MCF 10A (cell line): ENCODE data around the gene TBC1D9. TPM values are rescaled to one million over a fixed set of nuclear protein-coding genes. Genes with fewer than 3 reads are reported as not detected.

Experiments used
- BruUV-seq: library from RNA; stranded (reverse); fragments of 400-500 nt; replicated peaks from 2 replicates; lab custom pipeline; 2021; lab: Mats Ljungman, UMichigan
- CTCF ChIA-PET: fragments of 300-600 bp; sonication (Branson Sonifier 250); formaldehyde crosslinking; extraction: SDS; loops from one replicate; lab custom pipeline; 2021; ENCODE audit warnings: antibody characterized with exemption, inconsistent platforms; lab: Yijun Ruan, JAX
- POLR2A ChIA-PET: fragments of 300-600, 350-650 bp; sonication (Branson Sonifier 250); formaldehyde crosslinking; extraction: SDS; loops from one replicate; lab custom pipeline; 2020; ENCODE audit warnings: antibody characterized with exemption, inconsistent platforms; lab: Yijun Ruan, JAX
- DNase-seq: peaks from one replicate; pipeline ENCODE4 v3.0.0-alpha.2; 2018; ENCODE audit not compliant: unreplicated experiment
- H3K27ac Mint-ChIP-seq: one replicate; pipeline ENCODE4 v1.8.0; 2022; ENCODE audit warnings: mild to moderate bottlenecking, low read depth, mixed read lengths; ENCODE audit not compliant: unreplicated experiment
- H3K27me3 Mint-ChIP-seq: one replicate; pipeline ENCODE4 v1.8.0; 2022; ENCODE audit warnings: mixed read lengths; ENCODE audit not compliant: insufficient read depth, unreplicated experiment
- H3K36me3 Mint-ChIP-seq: one replicate; pipeline ENCODE4 v1.8.0; 2022; ENCODE audit warnings: mild to moderate bottlenecking, moderate library complexity, mixed read lengths; ENCODE audit not compliant: insufficient read depth, unreplicated experiment
- H3K4me1 Mint-ChIP-seq: one replicate; pipeline ENCODE4 v1.8.0; 2022; ENCODE audit warnings: mixed read lengths; ENCODE audit not compliant: insufficient read depth, unreplicated experiment
- H3K4me3 Mint-ChIP-seq: one replicate; pipeline ENCODE4 v1.8.0; 2022; ENCODE audit warnings: mild to moderate bottlenecking, moderate library complexity, mixed read lengths; ENCODE audit not compliant: unreplicated experiment
- H3K9me3 Mint-ChIP-seq: one replicate; pipeline ENCODE4 v1.8.0; 2022; ENCODE audit warnings: mixed read lengths; ENCODE audit not compliant: unreplicated experiment
- intact Hi-C: fragments of 100-400 bp; cut with micrococcal nuclease; formaldehyde crosslinking; loops from 2 replicates; pipeline ENCODE4 v1.14.1; 2022
- total RNA-seq: library from RNA; stranded (reverse); gene quantifications from 2 replicates; pipeline ENCODE4 v1.2.3, GENCODE V29; 2022
- TF ChIP-seq, protein P1 (sequence below): fragments of 200-600 bp; IDR thresholded peaks from one replicate; pipeline ENCODE4 v1.8.0; 2022; ENCODE audit warnings: antibody characterized with exemption, mild to moderate bottlenecking; ENCODE audit not compliant: unreplicated experiment

TBC1D9 gene
- total RNA-seq, 1 experiment from 2014 or later, result 17.4 TPM

DNA sequence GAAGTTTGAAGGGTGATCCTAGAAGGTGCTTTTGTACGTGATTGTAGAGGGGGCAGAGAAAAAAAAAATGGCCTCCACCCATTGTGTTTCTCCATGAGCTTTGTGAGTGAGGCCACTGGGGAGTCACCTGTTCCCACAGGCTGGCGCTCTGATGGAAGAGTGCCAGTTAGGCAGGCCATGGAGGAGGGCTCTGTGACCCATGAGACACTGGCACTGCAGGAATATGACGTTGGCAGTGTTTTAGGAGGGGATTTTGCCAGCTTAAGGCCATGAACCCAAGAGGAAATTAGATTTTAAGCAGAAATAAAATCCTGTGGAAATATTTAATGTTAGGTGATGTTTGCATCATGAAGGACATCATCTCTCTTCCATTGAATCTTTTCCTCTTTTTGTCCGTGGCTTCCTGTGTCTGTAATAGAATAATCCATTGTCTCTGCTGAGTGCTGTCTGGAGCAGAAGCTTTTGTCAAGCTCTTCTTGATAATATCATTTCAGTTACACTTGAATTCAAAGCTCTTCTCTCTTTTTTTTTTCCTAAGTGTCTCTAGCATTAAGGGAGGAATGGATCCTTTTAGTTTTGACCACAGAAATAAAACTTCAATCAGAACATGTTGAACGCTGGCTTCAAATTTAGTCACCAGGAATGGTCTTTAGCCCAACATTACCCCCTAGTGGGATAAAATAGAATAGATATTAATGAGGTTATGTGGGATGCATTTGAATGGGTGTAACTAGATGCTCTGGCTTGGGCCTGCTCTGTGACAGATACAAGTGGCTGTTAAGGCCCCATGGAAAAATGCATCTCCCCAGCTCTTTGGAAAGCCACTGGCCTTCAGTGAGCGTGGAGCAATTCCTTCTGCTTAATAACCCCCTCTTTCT is 146.4 kb downstream of the TBC1D9 start:
- H3K4me3 Mint-ChIP-seq, result no peak overlapping the region
- H3K27ac Mint-ChIP-seq, result no peak overlapping the region
- no peaks in the 10 kb centered on the region for H3K36me3 Mint-ChIP-seq
- peaks cover 6% of the 10 kb centered on the region for H3K4me1 Mint-ChIP-seq
- TF ChIP-seq, protein P1, sequence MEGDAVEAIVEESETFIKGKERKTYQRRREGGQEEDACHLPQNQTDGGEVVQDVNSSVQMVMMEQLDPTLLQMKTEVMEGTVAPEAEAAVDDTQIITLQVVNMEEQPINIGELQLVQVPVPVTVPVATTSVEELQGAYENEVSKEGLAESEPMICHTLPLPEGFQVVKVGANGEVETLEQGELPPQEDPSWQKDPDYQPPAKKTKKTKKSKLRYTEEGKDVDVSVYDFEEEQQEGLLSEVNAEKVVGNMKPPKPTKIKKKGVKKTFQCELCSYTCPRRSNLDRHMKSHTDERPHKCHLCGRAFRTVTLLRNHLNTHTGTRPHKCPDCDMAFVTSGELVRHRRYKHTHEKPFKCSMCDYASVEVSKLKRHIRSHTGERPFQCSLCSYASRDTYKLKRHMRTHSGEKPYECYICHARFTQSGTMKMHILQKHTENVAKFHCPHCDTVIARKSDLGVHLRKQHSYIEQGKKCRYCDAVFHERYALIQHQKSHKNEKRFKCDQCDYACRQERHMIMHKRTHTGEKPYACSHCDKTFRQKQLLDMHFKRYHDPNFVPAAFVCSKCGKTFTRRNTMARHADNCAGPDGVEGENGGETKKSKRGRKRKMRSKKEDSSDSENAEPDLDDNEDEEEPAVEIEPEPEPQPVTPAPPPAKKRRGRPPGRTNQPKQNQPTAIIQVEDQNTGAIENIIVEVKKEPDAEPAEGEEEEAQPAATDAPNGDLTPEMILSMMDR, result peak; percentile 70
- ChIA-PET CTCF (interaction anchor here (0.6 to 5.0 kb wide), 50 partner anchors 8 to 1807 kb away, joined by 3 to 99 read pairs (median 4); partner anchors contain the start of gene SCOC), POLR2A (interaction anchor here (0.6 to 1.2 kb wide), 4 partner anchors 209 to 249 kb away, joined by 3 to 4 read pairs (median 4); partner anchors contain the start of gene SCOC)
- no TSS peak for BruUV-seq
- intact Hi-C loops, result loop anchor here (1.0 to 10.0 kb wide), 6 partner anchors 242 to 952 kb away; no protein-coding TSS in a partner anchor
- H3K27me3 Mint-ChIP-seq, result no peaks in the 10 kb centered on the region
- H3K9me3 Mint-ChIP-seq, result no peaks in the 10 kb centered on the region
- peak; percentile 66 for DNase-seq

DNA sequence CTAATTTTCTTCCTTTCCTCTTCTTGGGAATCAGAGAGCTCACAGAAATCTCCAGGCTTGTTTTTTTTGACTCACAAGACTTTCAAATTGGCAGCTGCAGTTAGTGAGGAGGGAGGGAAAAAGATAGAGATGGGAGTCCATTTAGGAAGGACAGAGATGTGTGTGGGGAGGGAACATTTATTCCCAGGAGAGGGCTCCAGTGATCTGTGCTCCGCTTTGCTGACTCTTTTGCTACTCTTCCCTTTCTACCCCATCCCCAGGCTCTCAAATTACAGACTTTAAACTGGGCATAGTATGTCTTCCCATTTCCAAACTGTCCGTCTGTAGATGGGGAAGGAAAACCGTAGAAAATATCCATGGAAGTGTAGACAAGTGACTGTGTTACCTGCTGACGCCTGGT is 148.3 kb downstream of the TBC1D9 start:
- no peaks in the 10 kb centered on the region for H3K9me3 Mint-ChIP-seq
- peaks cover 6% of the 10 kb centered on the region for H3K4me1 Mint-ChIP-seq
- BruUV-seq, result no TSS peak
- intact Hi-C loops, result no loop called here
- no peak overlapping the region for H3K4me3 Mint-ChIP-seq
- no peaks in the 10 kb centered on the region for H3K36me3 Mint-ChIP-seq
- POLR2A ChIA-PET, result interaction anchor here (1.2 kb wide), 1 partner anchor 13 kb away, joined by 3 read pairs; no protein-coding TSS in a partner anchor
- no peaks in the 10 kb centered on the region for H3K27me3 Mint-ChIP-seq
- CTCF ChIA-PET, result interaction anchor here (0.6 to 5.0 kb wide), 9 partner anchors 10 to 1059 kb away, joined by 3 to 99 read pairs (median 8); no protein-coding TSS in a partner anchor
- no peak for DNase-seq
- TF ChIP-seq, protein P1, result no peak
- no peak overlapping the region for H3K27ac Mint-ChIP-seq

DNA sequence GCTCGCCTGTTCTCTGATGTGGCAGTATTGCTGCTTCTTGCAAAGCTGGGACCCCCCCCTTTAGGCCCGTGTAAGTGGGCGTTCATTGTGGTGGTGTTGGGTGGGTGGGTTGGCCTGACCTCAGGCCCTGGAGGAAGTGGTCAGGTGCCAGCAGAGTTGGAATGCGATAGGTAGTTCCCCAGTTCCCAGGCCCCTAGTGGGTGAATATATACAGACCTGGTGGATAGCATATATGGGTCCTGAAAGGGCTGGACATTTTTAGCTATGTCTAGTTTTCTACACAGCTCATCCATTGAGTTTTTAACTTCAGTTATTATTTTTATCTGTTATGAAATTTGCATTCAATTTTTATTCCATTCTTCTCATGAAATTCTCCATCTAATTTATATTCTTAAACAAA is 151.6 kb downstream of the TBC1D9 start:
- intact Hi-C loops, result no loop called here
- ChIA-PET POLR2A (interaction anchor here (0.6 to 1.2 kb wide), 3 partner anchors 10 to 245 kb away, joined by 3 read pairs; no protein-coding TSS in a partner anchor), CTCF (interaction anchor here (1.1 to 3.0 kb wide), 3 partner anchors 10 to 274 kb away, joined by 3 to 12 read pairs (median 6); no protein-coding TSS in a partner anchor)
- no peaks in the 10 kb centered on the region for H3K9me3 Mint-ChIP-seq
- H3K4me3 Mint-ChIP-seq, result no peak overlapping the region
- no peaks in the 10 kb centered on the region for H3K36me3 Mint-ChIP-seq
- no peak overlapping the region for H3K27ac Mint-ChIP-seq
- no peaks in the 10 kb centered on the region for H3K27me3 Mint-ChIP-seq
- TF ChIP-seq, protein P1, result no peak
- H3K4me1 Mint-ChIP-seq, result no peaks in the 10 kb centered on the region
- DNase-seq, result no peak
- BruUV-seq, result no TSS peak

DNA sequence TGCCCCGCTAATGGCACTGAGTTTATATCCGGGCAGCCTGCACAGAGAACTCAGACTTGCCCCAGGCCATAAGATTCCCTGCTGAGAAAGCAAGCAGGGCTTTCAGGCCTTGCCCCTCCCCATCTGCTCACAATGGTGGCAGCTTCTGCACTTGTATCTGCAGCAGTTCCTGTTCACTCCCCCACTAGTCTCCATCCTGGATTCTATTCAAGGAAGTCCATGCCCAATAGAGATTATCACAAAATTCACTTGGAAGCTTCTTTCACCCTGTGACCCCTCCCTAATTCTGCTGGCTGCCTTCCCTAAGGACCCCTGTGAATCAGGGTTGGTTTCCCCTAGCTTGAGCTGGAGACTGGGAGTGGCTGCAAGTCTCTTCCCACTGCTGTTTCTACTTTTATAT is 152.9 kb downstream of the TBC1D9 start:
- no TSS peak for BruUV-seq
- ChIA-PET POLR2A (no interaction called here), CTCF (interaction anchor here (0.6 to 3.0 kb wide), 6 partner anchors 9 to 274 kb away, joined by 3 to 12 read pairs (median 4); no protein-coding TSS in a partner anchor)
- Mint-ChIP-seq H3K27ac (no peak overlapping the region), H3K4me1 (no peaks in the 10 kb centered on the region), H3K27me3 (no peaks in the 10 kb centered on the region), H3K4me3 (no peak overlapping the region), H3K9me3 (no peaks in the 10 kb centered on the region), H3K36me3 (no peaks in the 10 kb centered on the region)
- no peak for DNase-seq
- TF ChIP-seq, protein P1, result no peak
- intact Hi-C loops, result no loop called here
